SH-SY5Y (cell line): Measurements from ENCODE around the gene WDR4.

ENCODE experiments used
- GATA2 ChIP-seq: IDR thresholded peaks from 2 replicates; pipeline ENCODE4 v1.6.1; 2011; ENCODE audit warnings: mild to moderate bottlenecking, low read depth, low read length
- GATA3 ChIP-seq: IDR thresholded peaks from 2 replicates; pipeline ENCODE4 v1.6.1; 2011; ENCODE audit warnings: low read depth, mild to moderate bottlenecking, low read length, moderate library complexity

The WDR4 gene

GRCh38 chr21:42878993-42879787 lies at the start of gene WDR4:
WDR4 (minus strand) TSS chr21:42879539; CDS start chr21:42879495, 44 bp downstream.
- TF ChIP-seq GATA2, result no peak; the same call in 1 of the 2 replicates
- TF ChIP-seq GATA3, result no peak

- TF ChIP-seq GATA3, result no peak
- TF ChIP-seq GATA2, result no peak
Measured at GRCh38 chr21:42925114-42925926, 46.0 kb upstream of the WDR4 start, which contains the start of gene ERVH48-1. ERVH48-1 (minus strand) TSS chr21:42925630; CDS start chr21:42919006, 6,624 bp downstream.

GRCh38 chr21:42924433-42924751 lies 45.1 kb upstream of the WDR4 start:
- TF ChIP-seq GATA2 (no peak), GATA3 (no peak)

- TF ChIP-seq GATA2 (no peak), GATA3 (no peak)
Measured at GRCh38 chr21:42923553-42924432, 44.5 kb upstream of the WDR4 start.

GRCh38 chr21:42922918-42923317 lies 43.6 kb upstream of the WDR4 start:
- TF ChIP-seq GATA3 (no peak), GATA2 (no peak)

GRCh38 chr21:42921927-42922326 lies 42.6 kb upstream of the WDR4 start:
- TF ChIP-seq GATA2, result no peak
- no peak for TF ChIP-seq GATA3

GRCh38 chr21:42918291-42918690 lies 39.0 kb upstream of the WDR4 start:
- TF ChIP-seq GATA2 (no peak), GATA3 (no peak)

- TF ChIP-seq GATA2, result no peak
- no peak for TF ChIP-seq GATA3
Measured at GRCh38 chr21:42913476-42913875, 34.1 kb upstream of the WDR4 start.

GRCh38 chr21:42906233-42906632 lies 26.9 kb upstream of the WDR4 start:
- TF ChIP-seq GATA2 (no peak), GATA3 (no peak)

- TF ChIP-seq GATA3 (no peak), GATA2 (no peak)
Measured at GRCh38 chr21:42905195-42905594, 25.9 kb upstream of the WDR4 start.

GRCh38 chr21:42903817-42904216 lies 24.5 kb upstream of the WDR4 start:
- TF ChIP-seq GATA3 (no peak), GATA2 (no peak)

- no peak for TF ChIP-seq GATA3
- no peak for TF ChIP-seq GATA2
Measured at GRCh38 chr21:42900446-42900845, 21.1 kb upstream of the WDR4 start.

GRCh38 chr21:42892931-42893755 lies 13.8 kb upstream of the WDR4 start, which contains the start of gene NDUFV3:
NDUFV3 (plus strand) TSS chr21:42893309; CDS start chr21:42893334, 25 bp downstream.
- no peak for TF ChIP-seq GATA3
- TF ChIP-seq GATA2, result no peak; the same call in 1 of the 2 replicates

- TF ChIP-seq GATA2 (no peak), GATA3 (no peak)
Measured at GRCh38 chr21:42892582-42892930, 13.2 kb upstream of the WDR4 start.
